ENCODE data around the gene HMOX2.

HMOX2 gene

GRCh38 chr16:4450430-4450829, 25.8 kb upstream of the HMOX2 start:
- no peak overlapping the region for H3K4me3 ChIP-seq (ENCODE audit: low read depth, low read length)
- in situ Hi-C loops (cut with HindIII; ENCODE audit: low sequenced_read_pairs), result no loop called here
- no peak for DNase-seq (ENCODE audit: low read depth)
- no peak for TF ChIP-seq CTCF (IDR thresholded peaks at IDR 0.05; ENCODE audit: low read depth, low read length, missing control alignments)

- DNase-seq (ENCODE audit: low read depth), result no peak
- in situ Hi-C loops (cut with HindIII; ENCODE audit: low sequenced_read_pairs), result no loop called here
These were observed 25.2 kb upstream of the HMOX2 start for GRCh38 chr16:4450931-4451519.

GRCh38 chr16:4452674-4453073, 23.5 kb upstream of the HMOX2 start:
- no peak for DNase-seq (ENCODE audit: low read depth)
- no peak overlapping the region for H3K4me3 ChIP-seq (ENCODE audit: low read depth, low read length)
- TF ChIP-seq CTCF (IDR thresholded peaks at IDR 0.05; ENCODE audit: low read depth, low read length, missing control alignments), result no peak
- in situ Hi-C loops (cut with HindIII; ENCODE audit: low sequenced_read_pairs), result no loop called here

More at GRCh38 chr16:4450931-4451519, 25.2 kb upstream of the HMOX2 start:
- H3K4me3 ChIP-seq (ENCODE audit: low read depth, low read length), result no peak overlapping the region
- TF ChIP-seq CTCF (IDR thresholded peaks at IDR 0.05; ENCODE audit: low read depth, low read length, missing control alignments), result no peak

GRCh38 chr16:4454623-4455022, 21.6 kb upstream of the HMOX2 start:
- H3K4me3 ChIP-seq (ENCODE audit: low read depth, low read length), result no peak overlapping the region
- in situ Hi-C loops (cut with HindIII; ENCODE audit: low sequenced_read_pairs), result no loop called here
- TF ChIP-seq CTCF (IDR thresholded peaks at IDR 0.05; ENCODE audit: low read depth, low read length, missing control alignments), result no peak
- DNase-seq (ENCODE audit: low read depth), result no peak

- DNase-seq (ENCODE audit: low read depth), result no peak
- in situ Hi-C loops (cut with HindIII; ENCODE audit: low sequenced_read_pairs), result no loop called here
- H3K4me3 ChIP-seq (ENCODE audit: low read depth, low read length), result no peak overlapping the region
- no peak for TF ChIP-seq CTCF (IDR thresholded peaks at IDR 0.05; ENCODE audit: low read depth, low read length, missing control alignments)
These were observed 21.1 kb upstream of the HMOX2 start for GRCh38 chr16:4455081-4455480.

GRCh38 chr16:4455951-4456350, 20.2 kb upstream of the HMOX2 start:
- H3K4me3 ChIP-seq (ENCODE audit: low read depth, low read length), result no peak overlapping the region
- in situ Hi-C loops (cut with HindIII; ENCODE audit: low sequenced_read_pairs), result no loop called here
- no peak for DNase-seq (ENCODE audit: low read depth)
- TF ChIP-seq CTCF (IDR thresholded peaks at IDR 0.05; ENCODE audit: low read depth, low read length, missing control alignments), result no peak

GRCh38 chr16:4460936-4461249, 15.3 kb upstream of the HMOX2 start:
- H3K4me3 ChIP-seq (ENCODE audit: low read depth, low read length), result no peak overlapping the region
- DNase-seq (ENCODE audit: low read depth), result no peak
- in situ Hi-C loops (cut with HindIII; ENCODE audit: low sequenced_read_pairs), result no loop called here
- no peak for TF ChIP-seq CTCF (IDR thresholded peaks at IDR 0.05; ENCODE audit: low read depth, low read length, missing control alignments)

Data from astrocyte of the cerebellum (primary cell).